GM19351 (cell line): ENCODE data around the gene TSPAN9.

Source experiments
- ATAC-seq: cut with Tn5 transposase; IDR thresholded peaks from one replicate; pipeline ENCODE4 v1.9.1; 2021; ENCODE audit warnings: mild to moderate bottlenecking, moderate library complexity; ENCODE audit not compliant: unreplicated experiment

Gene TSPAN9

DNA sequence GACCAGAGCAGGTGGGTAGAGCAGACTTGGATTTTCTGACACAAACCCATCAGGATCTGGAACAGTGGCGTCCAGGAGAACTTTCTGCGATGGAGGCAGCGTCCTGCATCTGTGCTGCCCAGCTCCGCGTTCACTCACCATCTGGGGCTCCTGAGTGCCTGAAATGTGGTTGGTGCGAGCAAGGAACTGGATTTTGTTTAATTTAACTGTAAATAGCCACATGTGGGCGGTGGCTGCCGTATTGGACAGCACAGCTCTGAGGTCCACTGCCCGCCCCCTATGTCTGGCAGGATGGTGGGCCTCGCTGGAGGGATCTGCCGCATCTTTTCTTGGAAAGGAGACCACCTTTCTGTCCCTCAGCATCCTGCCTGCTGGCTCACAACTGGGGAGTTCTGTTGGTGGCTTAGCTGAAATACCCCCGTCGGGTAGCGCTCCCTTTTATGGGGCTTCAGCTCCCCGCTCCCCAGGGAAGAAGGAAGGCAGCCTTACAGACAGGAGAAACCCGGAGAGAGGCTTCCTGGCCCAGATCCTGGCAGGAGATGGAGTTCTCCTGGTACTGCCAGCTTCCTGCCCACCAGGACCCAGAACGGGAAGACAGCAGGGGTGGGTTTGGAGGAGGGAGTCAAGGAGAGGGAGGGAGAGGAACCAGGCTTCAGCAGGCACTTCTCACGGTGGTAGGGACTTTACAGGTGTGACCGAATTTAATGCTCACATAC, 228.9 kb downstream of the TSPAN9 start:
- ATAC-seq = no peak

DNA sequence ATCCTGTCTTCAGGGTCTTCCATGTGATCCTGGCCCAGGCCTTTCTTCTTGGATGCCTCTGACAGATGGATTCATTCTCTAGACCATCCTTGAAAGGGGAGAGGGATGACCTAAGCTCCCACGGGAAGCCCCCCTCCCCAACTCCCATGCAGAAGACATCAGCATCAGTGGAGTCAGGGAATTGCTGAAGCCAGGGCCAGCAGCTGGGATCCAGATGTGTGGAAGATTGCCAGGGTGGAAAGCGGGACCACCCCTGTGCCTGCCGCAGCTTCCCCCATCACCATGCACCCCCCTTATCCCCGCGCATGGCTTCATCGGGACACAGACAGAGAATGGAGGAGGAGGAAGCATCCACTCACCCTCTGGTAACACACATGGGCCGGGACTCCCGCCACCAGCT, 230.2 kb downstream of the TSPAN9 start:
- ATAC-seq = no peak

DNA sequence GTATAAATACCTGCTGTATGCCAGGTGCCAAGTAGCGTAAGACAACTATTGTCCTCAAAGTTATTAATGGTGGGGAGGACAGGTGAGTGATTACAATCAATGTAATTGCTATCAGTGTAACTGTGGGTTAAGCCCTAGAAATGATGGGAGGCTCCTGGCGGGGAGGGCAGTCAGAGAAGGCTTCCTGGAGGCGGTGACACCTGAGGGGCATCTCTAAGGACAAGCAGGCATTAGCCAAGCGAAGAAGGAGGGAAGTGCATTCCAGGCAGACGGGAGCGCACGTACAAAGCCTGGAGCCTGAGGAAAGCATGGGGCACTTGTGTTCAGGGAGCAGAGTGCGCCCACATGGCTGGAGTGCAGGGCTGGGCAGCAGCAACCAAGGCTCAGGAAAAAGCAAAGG, 230.9 kb downstream of the TSPAN9 start:
- ATAC-seq = no peak

DNA sequence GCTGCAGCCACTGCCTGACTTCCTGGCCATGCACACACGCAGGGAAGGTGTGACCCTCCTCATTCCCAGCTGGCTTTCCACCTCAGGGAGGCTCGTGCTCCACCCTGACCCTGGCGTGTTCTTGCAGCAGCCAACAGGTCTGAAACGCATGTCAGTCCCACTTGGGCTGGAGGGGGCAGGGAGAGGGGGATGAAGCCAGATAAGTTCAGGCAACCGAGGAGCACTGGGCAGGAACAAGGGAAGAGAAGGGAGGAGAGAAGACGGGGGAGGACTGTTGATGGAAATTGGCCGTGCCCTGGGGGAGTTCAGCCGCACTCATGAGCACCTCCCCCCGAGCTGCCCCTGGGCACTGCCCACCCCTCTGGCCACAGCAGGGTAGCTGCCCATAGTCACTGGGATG, 231.4 kb downstream of the TSPAN9 start:
- ATAC-seq = no peak

DNA sequence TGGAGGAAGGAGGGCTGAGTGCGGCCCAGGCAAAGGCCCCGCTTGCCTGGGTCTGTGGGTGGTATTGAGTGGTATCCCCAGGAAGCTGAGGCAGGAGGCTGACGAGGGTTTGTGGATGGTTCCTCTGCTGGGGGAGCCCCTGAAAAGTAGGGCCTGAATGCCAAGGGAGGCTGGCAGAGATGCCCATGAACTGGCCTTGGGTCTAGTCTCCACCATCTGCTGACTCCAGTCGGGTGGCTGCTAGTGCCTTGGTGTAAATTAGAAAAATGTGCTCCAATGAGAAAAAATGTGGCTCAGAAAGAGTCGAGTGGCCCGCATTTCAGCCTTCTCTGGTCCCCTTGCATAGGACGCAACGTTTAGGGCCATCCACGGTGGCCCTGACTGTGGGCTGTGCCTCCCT, 232.6 kb downstream of the TSPAN9 start:
- no peak for ATAC-seq

DNA sequence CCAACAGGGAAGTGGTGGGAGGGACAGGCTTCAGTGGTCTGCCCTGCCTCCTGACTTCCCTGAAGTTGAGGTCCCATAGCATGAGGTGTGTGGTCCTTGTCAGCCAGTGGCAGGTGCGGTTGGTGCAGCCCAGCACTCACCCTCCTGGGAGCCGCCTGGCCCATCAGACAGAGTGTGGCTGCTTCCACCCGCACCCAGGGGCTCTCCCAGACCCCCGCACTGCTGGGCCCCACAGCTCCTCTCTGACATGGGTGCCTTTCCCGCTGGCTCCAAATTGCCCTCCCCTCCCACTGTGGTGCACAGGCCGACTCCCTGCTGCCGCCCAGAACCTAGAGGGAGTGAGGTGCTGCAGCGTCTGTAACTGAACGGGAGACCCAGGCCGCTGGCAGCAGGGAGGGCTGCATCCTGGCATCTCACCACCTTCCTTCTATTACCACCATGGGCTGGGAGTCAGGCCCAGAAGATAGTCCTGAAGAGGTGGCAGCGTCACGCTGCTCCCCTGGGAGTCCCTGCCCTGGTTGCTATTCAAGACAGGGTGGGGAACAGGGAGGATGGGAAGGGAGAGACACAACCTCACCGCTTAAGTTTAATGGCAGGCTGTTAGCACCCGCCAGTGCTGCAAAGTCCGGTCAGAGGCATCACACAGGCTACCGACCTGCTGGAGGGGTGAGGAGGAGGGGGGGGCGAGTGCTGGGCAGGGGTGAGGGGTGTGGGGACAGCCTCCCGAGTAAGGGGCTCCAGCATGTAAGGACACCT, 233.3 kb downstream of the TSPAN9 start:
- no peak for ATAC-seq

DNA sequence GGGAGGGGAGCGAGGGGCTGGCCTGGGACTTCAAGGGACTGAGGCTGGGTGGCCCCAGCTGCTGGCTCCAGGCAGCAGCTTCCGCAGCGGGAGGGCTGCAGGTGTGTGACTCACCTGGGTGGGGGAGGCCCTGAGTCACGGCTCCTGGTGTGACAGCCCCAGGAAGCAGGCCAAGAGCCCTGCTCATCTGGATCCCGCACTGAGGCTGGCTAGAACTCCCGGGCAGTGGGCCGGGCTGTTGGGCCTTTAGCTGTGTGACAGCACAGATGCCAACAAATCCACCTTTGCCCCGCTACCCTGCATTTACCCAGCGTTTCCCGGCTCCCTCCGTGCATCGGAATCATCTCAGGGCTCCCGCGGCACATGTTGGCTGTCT, 233.8 kb downstream of the TSPAN9 start:
- ATAC-seq = no peak

DNA sequence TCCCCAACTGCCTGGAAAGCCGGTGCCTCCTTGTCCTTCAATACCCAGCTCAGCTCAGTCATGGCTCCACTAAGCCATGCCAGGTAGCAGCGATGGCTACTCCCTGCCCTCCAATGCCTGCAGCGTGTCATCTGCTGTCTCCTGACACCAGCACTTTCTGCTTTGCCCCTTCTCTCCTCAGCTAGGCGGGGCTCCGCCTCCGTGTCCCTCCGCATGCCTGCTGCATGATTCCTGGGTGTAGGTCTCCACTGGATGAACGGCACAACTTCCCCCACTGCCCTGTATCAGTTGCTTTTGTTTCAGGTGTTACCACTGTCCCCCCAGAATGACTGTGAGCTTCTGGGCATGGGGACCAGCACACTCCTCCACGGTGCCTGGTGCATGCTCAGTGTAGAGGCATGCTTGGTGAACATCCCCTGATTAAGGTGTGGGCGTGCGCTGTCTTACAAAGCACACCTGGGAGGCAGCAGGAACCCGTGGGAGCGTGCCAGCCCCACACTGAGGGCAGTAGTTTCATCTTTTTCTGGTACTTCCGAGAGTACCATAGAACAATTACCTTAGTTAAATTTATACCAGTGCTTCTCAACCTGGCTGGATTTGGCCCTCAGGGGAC, 234.4 kb downstream of the TSPAN9 start:
- ATAC-seq = no peak

DNA sequence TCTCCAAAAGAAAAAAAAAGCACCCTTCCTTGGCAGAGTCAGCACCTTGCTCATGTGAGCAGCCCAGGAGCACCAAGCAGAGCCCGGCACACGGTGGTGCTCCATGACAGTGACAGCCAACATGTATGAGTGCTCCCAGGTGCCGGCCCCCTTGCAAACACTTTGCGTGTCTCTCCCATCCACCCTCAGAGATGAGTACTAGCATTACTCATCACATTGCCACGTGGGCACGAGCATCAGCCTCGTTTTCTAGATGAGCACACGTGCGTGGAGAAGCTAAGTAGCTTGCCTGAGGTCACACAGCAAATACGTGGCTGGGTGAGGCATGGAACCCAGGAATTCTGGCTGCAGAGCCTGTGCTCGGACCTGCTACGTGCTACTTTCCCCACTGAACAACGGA, 235.9 kb downstream of the TSPAN9 start:
- ATAC-seq = no peak

DNA sequence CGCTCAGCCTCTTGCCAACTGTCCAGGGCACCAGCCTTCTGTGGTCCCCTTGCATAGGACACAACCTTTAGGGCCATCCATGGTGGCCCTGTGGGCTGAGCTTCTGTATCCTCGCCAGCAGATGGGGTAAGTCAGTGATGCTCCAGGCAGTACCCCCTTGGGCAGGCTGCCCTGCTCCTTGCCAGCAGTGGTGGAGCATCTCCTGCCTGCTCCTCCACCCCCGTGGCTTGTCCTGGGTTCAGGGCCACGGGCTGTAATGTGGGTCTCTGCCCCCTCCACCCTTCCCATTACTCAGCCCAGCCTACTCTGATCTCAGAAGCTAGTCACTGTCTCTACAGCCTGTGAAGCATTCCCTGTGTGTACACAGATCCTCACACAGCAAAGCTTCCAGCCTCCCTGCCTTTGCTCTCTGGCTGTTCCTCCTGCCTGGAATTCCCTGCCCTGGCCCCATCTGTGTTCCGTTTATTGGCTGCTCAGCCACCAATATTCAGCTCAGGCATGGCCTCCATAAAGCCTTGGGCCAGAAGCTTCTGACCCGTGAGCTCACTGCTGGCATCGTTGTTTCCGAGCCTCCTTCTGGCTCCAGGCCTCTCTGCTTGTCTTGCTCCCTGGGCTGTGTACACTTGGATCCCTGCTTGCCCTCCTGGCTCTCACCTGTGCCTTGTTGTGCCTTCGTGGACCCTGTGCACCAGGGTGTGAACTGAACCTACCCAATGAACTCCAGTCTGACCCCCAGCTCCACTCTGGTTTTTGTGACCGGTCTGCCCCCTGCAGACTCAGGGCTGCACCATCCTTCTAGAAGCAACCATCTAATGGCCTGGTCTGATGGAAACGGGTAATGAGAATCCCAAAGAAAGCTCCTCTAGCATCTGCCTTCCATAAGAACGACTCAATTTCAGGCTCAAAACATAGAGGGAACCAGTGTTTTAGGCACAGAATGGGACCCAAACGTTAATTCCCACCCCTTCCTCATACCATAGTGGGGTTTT, 236.8 kb downstream of the TSPAN9 start:
- ATAC-seq = peak; percentile 48

DNA sequence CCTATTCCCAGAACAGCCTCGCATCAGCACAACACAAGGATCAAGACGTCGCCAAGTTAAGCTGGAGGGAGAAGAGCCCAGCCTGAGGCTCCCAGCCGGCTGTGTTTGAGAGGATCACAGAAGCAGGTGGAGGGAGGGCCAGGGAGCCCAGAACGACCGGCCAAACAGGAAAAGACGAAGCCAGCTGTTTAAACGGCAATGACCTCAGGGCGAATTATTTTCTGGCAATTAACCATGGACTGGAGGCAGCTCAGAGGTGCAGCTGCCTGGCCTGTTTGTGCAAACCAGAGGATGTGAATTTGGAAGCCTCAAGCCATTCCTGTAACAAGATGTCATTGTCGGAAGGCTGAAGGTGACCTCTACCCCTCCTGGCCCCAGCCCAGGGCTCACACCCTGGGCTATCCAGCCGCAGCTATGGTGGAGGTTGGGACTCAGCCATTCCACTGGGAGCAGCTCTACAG, 238.1 kb downstream of the TSPAN9 start:
- ATAC-seq = no peak

DNA sequence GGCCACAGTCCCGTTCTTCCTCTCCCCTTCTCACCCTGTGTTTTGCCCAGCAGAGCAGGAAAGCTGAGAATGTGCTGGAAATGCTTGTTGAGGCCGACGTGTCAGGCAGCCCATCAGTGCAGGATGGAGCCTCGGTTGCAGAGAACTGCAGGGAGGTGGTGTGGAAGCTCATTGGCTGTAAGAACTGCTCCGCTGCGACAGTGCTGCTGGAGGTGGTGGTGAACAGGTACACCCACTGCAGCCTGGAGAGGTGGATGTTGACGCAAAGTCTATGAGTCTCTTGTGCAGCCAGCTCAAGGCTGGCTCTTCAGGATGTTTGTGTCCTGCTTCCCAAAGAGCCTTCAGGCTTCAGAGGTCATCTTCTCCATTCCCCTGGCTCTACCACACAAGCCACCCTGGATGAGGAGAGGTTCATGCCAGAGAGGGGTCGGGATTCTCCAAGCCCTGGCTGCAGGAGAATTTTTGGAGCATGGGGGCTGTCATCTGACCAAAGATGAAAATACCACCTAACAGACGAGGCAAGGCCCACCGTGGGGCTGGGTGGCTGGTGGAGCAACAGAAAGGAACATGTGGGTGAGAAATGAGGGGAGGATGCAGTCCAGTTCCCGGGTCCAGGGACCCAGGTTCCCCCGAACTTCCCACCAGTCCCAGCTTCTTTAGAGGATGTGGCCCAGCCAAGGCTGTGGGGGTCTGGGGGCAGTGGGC, 239.7 kb downstream of the TSPAN9 start:
- no peak for ATAC-seq

DNA sequence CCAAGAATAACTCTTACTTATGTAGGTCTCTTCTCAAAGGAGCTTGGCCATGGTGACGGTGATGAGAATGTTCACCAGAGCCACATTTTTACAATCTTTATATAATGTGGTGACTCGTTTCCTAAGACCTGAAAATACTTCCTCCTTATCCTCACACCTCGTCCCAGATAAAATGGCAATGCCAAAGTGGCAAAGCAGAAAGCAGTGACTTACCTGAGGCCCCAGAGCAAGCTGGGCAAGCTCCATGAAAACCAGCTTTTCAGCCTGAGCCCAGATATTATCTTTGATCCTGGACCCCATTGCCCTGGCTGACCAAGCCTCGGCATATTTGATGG, 240.3 kb downstream of the TSPAN9 start:
- no peak for ATAC-seq

DNA sequence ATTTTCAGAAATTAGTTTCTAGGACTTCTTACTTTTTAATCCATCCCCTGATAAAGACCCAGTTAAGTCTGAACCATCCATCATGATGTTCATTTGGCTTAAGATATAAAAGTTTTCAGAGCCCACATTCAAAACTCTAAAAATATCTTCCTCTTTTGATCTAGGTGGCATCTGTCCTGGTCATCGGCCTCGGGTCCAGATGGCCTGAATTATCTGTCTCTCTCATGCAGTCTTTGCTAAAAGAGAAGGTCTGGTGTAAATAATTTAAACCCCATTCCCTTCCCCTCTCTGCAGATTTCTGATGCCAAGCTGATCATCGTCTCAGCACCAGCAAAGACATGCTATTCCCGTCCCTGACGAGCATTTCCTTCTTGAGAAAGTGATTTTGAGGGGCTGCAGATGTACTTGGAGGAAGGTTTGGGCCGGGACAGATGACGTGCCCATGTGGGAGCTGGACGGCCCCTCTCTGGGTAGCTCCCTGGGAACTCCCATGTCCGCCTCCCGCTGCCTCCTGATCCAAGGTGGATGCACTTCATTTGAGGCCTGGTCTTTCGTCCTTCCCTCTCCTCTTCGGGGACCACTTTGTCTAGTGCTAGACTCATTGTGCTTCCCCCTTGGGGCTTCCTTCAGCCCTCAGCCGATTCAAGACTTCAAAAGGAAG, 240.8 kb downstream of the TSPAN9 start:
- no peak for ATAC-seq

DNA sequence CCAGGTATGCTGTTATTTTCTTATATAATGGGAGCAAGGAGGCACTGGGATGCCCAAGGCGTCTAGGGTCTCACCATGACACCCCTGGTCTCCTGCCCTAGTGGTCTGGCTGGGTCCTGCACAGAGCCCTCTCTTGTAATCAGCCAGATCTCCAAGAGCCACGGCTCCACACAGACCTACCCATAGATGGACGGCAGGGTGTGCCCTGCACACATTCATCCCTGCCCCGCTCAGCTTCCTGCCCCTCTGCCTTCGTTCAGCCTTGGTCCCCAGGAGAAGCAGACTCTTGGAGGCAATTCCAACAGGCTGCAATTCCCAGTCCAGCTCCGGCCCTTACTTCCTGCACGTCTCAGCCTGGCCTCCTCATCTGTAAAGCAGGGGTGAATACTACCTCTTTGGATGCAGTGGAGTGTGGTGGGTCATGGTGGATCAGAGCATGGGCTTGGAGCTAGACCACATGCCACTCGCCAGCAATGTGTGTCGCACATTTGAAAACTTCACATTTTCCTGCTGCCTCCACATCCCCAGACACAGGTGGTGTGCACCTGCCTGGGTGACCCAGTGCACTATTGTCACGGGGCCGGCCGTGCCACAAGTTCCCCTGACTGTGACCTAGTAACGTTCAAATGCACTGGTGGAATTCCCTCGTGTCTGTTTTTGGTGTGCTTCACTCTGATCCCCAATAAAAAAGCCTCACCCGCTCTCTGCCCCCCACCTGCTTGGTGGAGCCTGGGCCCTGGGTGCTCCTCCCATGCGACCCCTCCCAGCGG, 242.7 kb downstream of the TSPAN9 start:
- no peak for ATAC-seq

DNA sequence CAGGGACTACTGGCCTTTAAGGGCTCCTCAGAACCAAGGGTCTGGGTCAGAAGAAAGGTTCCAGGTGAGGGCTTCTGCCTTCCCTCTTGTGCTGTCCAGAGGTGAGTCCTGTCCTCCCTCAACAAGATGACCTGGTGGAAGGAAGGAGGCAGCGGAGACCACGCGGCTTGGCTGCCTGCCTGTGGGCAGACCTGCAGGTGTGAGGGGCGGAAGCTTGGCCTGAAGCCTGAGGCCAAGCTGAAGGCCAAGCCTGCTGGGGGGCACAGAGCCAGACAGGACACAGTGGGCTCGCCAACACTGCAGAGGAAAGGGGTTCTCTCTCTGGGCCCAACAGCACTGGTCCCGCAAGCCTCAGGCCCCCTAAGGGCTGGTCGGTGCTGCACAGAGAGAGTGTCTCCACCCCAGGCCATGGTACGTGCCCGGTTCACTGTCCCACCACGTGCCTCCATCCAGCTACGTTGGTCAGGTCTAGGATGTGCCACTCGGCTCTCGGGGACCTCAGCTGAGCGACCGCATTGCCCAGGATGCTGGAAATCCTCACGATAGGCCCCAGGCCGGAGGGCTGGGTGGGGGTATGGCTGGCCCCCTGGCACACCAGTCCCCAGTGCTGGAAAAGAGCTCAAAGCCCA, 243.8 kb downstream of the TSPAN9 start:
- ATAC-seq = no peak

DNA sequence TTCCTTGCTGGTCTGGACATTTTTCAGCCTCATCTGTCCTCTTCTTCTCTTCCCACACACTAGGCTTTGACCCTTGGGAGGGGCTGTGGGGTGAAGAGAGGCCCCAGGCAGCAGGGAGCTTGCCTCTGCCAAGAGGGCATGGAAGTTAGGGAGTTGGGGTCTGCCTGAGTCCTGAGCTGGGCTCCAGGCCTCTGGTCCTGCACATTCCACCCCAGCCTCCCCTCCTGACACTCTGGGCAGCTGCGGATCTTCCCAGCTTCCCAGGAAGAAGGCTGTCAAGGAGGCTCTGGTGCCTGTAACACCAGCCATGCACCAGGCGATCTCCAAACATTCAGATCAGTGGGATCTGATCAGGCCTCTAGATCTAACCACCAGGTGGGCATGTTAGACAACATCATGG, 244.7 kb downstream of the TSPAN9 start:
- no peak for ATAC-seq

DNA sequence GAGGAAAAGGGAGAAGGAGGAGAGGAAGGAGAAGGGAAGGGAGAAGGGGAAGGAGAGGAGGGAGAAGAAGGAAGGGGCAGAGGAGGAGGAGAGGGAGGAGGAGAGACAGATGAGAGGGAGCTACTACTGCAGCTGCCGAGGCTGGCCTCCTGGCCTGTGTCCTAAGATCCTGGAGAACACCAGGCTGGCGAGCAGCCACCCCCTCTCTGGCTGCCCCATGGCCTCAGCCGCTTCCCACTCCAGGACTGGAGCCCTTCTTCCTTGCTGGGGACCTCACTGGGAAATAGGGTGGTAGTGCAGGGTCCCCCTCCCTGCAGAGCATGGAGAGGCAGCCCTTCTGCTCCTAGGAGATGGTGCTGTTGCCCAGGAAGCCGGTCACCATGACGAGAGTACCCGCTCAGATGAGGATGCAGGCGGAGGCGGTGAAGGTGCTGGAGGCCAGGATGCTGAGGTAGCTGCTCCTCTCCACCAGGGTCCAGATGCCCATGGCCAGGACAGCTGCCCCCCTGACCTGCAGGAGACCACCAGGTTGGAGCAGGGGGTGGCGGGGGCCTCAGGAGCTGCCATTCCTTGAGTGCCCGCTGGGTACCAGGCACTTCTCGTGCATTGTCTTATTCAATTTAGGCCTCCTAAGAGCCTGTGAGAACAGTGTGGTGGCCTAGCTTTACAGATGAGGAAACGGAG, 246.0 kb downstream of the TSPAN9 start:
- ATAC-seq = no peak
